GM18907 (cell line): ENCODE measurements around the gene CACNA2D2.
A peak's percentile ranks its signal among the peaks of the same experiment; 100 is the strongest.

Source experiments
- ATAC-seq: cut with Tn5 transposase; IDR thresholded peaks from one replicate; pipeline ENCODE4 v1.9.1; 2021; ENCODE audit warnings: mild to moderate bottlenecking, moderate library complexity; ENCODE audit not compliant: unreplicated experiment

The CACNA2D2 gene

GRCh38 chr3:50375258-50375931 lies 128.0 kb downstream of the CACNA2D2 start:
- no peak for ATAC-seq

DNA sequence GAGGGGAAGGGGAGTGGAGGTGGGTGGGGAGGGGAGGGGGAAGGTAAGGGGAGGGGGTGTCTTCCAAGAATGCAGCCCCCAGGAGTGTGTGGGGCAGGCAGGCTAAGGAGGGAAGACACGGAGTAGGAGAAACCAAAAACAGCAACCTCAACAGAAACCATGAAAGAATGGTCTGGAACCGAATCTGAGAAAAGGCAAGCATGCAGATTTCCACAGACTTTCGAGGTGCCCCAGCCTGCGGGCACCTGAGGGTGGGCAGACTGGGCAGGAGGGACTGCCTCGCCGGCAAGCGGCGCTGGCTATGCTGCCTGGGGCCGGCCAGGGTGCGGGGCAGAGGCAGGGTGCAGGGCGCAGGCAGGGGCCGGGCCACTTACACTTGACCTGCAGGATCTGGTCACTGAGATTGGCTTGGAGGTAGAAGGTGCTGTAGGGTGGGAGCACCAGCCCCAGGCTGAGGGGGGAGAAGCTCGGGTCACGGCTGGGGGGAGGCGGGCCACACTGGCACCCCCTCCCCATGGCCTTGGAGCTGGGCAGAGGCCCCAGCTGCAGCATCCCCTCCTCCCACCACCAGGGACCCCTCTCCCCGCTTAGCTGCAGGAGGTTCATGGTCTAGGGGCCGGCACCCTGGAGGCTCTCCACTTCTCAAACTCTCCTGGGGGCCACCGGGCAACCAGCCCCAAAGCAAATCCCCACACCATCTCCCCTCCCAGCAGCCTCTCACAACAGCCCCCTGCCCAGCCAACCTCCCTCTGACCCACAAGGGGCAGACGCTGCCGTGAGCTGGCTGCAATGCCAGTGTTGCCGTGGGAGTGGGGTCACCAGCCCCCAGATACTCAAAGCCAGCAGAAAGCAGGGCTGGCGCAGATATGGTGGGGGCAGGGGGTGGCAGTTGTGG lies 128.8 kb downstream of the CACNA2D2 start:
- ATAC-seq = no peak

GRCh38 chr3:50373146-50374051 lies 130.0 kb downstream of the CACNA2D2 start:
- ATAC-seq = no peak

DNA sequence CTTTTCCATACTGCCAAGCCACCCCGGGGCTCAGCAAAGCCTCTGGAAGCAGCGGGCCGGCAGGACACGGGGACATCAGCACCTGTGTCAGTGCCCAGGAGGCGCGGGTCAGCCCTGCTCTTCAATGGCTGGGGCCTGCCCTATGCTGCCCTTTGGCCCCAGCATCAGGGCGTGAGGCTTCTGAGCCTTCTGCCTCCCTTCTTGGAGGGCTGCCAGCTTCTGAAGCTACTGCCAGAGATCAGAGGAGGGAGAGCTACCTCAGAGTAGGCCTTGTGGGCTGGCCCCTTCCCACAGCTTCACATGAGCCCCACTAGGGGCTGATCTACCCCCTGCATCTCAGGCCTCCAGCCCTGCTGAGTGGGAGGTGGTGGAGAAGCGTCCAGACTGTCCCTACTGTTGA lies 131.1 kb downstream of the CACNA2D2 start:
- ATAC-seq = no peak

DNA sequence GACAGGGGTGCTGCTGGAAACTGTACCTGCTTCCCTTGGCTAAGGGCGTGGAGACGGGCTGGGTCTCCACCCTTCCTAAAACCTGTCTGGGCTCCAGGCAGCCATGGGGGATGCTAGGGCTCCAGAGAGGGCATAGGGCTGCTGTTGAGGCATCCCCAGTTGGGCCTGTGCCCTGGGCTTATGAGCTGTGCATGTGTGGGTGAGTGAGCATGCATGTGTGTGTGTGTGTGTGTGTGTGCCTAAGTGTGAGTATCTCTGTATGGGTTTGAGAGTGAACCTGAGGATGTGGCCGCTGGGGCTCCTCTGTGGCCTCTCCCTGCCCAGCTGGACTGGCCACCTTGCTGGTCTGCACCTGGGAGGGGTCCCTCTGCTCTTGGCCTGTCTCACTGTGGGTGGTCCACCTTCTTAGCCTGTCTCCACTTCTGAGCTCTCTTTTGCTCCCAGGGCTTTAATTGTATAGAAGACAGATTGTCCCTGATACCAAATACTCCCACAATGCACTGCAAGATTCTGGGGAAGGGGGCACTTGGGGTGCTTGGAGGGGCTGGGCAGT lies 132.2 kb downstream of the CACNA2D2 start:
- ATAC-seq = no peak

- ATAC-seq = no peak
Measured at GRCh38 chr3:50370594-50370993, 132.8 kb downstream of the CACNA2D2 start.

DNA sequence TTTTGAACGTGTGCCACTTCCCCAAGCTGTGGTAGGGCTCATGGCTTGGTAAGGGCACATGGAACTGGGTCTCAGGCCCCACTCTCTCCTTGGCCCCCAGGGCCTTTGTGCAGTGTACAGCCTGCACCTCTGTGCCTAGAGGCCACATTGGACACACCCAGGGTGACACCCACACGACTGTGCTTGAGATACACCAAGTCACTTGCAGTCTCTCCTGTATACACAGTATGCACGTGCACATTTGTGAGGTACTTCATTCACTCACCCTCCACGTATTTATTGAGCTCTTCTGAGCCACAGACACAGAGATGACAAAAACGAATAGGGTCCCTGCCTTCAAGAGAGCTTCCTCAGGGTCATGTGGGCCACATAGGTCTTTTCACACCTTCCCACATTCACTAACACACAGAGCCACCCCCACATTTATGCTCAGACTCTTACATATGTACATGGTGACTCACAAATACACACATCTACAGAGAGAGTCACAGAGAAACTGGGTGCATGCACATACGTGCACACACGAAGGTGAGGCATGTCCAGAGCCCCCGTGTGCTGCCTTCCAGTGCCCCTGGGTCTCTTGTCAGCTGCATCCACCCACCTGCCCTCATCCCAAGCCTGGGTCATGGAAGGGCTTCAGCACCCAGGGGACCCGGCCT lies 134.3 kb downstream of the CACNA2D2 start:
- ATAC-seq = no peak

DNA sequence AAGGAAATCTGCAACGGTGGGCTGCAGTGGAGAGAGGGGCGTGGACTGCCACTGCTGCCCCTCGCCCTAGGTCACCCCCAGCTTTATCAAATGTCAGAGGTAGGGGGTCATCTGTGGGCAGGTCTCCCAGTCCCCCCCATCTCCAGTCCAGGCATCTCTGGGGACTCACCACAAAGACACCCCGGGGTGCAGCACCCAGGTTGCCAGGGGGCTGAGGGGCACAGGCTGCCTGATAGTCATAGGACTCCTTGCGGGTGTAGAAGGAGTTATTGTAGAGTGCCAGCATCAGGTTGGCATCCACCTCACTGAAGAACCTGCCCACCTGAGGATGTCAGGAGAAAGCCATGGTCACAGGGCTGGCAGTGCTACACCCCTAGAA lies 137.6 kb downstream of the CACNA2D2 start:
- no peak for ATAC-seq

DNA sequence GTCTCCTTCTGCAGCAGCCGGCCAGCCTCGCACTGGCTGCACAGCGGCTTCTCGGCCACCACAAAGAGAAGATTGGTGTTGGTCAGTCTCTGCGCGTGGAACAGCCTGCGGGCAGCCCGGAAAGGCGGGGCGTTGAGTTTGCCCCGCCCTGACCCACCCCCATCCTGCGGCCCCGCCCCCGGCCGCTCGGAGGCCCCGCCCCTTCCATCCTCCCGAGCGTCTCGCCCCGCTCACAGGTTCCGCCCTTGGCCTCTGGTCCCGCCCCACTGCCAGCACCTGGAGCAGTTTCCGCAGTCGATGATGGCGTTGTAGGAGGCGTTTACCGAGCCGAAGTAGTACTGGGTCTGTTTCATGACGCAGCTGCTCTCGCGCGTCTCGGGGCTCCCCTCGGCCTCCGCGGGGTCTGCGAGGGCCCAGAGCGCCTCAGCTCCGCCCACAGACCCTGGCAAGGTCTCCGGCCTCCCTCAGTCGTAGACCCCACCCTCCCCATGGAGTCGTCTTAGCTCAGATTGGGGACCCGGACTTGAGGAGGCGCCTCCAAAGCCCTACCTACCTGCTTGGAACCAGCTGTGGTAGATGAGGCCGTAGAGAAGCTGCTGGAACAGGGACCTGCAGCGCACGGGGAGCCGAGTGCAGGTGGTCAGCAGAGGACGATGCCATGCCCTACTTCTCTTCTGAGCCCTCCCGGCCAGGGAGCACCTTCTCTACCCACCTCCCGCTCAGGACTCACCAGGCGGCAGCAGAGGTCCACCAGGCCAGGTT lies 138.2 kb downstream of the CACNA2D2 start:
- ATAC-seq = peak; percentile 82

- ATAC-seq = peak; percentile 8
Measured at GRCh38 chr3:50364573-50365079, 138.8 kb downstream of the CACNA2D2 start.

DNA sequence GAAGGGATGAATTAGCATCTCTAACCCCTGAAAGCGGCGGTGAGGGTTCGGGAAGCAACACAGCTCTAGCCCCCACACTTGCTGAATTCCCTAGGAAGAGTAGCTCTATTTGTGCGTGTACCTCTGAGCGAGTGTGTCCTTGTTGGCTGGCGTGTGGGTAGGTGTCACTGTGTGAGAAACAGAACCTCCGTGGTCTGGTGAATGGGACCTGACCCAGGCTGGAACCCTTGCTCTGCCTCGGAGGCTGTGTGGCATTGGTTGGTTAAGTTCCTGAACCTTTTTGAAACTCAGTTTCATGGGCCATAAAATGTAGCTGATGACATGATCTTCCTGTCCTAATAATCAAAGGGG lies 143.7 kb downstream of the CACNA2D2 start:
- ATAC-seq = peak; percentile 16

GRCh38 chr3:50358911-50359759 lies 144.3 kb downstream of the CACNA2D2 start, which contains the start of gene TMEM115:
Gene TMEM115 (minus strand): TSS chr3:50359521. CDS start chr3:50359063, 458 bp downstream.
- ATAC-seq = peak; percentile 97

GRCh38 chr3:50358355-50358910 lies 145.0 kb downstream of the CACNA2D2 start:
- no peak for ATAC-seq

DNA sequence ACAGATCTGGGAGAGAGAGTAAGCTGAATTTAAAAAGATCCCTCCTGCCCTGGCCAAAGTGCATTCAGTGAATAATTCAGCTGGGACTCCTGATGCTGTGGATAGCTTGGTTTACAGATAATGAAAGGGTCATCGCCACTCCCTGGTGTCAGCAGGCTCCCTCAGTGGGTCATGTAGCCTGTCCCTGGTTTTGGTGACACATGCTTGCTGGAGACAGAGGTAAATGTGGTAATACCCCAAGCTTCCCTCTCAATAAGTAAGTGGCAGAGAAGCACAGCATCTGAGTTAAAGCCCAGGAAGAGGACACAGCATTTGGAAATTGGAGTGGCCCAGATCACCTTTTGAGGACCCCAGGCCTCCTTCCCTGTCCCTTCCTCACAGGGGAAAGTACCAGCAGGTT lies 146.0 kb downstream of the CACNA2D2 start:
- ATAC-seq = no peak

- no peak for ATAC-seq
Measured at GRCh38 chr3:50356553-50356952, 146.9 kb downstream of the CACNA2D2 start.

DNA sequence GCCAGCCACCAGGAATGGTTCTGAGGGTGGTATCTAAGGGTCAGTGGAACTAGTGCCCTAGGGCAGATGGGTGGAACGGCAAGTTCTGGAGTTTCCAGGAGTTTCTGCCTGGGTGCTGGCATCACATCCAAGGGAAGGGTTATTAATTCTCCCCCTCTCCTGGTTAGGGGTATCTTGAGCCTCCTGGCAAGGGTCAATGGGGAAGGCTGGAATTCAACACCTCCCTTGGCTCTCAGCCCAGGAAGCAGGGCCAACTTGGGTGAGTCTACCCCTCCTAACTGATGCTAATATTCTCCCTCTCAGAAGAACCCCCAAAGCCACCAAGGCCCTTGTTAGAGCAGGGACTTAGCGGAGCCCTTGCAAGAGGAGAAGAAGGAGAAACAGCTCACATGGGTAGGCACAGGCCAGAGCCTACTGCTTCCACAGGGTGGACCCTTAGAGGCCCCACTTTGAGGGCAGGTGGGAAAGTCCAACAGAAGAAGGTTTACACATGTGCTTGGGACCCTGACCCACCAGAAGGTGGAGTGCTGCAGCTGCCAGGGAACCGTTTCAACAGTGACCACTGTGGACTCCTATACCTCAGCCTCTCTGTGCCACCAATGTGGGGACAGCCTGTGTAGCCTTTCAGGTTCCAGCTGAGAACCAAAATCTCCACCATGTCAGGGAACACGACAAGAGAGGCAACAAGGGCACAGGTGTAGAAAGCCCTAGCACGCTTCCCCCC lies 147.4 kb downstream of the CACNA2D2 start:
- no peak for ATAC-seq

- no peak for ATAC-seq
Measured at GRCh38 chr3:50354850-50355249, 148.6 kb downstream of the CACNA2D2 start.
